Measurements from ENCODE around the gene EMC9. TPM values are rescaled to one million over a fixed set of nuclear protein-coding genes. Genes with fewer than 3 reads are reported as not detected.
A peak's percentile ranks its signal among the peaks of the same experiment; 100 is the strongest.

Gene EMC9
- polyA plus RNA-seq, 1 of the 3 experiments (the other 2 are of a cell fraction): 19.3 TPM

DNA sequence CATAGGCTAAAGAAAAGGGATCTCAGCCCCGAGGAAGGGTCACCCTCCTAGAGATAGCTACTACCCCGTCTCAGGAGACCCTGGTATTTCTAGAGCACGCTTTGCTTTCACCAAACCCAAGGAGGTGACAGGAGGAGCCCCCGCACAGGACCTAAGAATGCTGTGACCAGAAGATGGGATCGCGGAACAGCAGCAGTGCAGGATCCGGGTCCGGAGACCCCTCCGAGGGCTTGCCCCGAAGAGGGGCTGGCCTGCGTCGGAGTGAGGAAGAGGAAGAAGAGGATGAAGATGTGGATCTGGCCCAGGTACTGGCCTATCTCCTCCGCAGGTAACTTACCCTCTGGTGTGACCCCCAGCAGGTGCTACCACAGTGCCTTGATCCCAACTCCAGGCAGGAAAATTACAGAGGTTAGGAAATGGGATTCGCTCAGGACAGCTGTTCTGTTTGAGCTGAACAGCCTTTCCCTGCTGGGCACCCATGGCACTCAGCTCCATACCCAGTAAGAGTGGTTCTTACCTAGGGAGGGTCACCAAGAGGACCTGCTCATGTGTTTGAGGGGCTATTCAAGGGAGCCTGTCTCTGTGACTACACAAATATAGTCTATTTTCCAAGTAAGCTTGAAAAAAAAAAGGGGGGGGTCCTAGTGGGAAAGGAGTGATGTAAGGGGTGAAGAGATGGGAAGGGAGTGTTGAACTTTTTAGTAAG lies 25.8 kb downstream of the EMC9 start:
- Histone ChIP-seq H3K79me2 (ENCODE audit: insufficient read depth) (peaks cover 6% of the 10 kb centered on the region; the same call in 1 of the 2 replicates), H3K36me3 (replicated peaks in 1 of 2; ENCODE audit: control insufficient read depth in 1 of 2, insufficient read depth in 2 of 2, low read length in 1 of 2) (peaks cover 12 to 34% of the 10 kb centered on the region in 2 experiments), H3K9me3 (no peaks in the 10 kb centered on the region), H3K27me3 (ENCODE audit: insufficient read depth) (no peaks in the 10 kb centered on the region), H3K4me2 (peak overlapping the region; percentile 90), H2AFZ (ENCODE audit: low read depth) (peak overlapping the region; percentile 69; the same call in 1 of the 2 replicates), H3K27ac (ENCODE audit: low read depth in 2 of 2, low read length in 1 of 2) (peak overlapping the region in 1 of 2 experiments; percentile 76; a peak in 3 of 4 replicates), H4K20me1 (ENCODE audit: insufficient read depth) (no peaks in the 10 kb centered on the region), H3K9me2 (no peaks in the 10 kb centered on the region), H3K9ac (peak overlapping the region; percentile 79), H3K4me1 (ENCODE audit: control insufficient read depth in 1 of 2, insufficient read depth in 2 of 2, low read depth in 1 of 2, low read length in 1 of 2) (peaks cover 10 to 17% of the 10 kb centered on the region in 2 experiments), H3K4me3 (ENCODE audit: low read depth in 2 of 2, low read length in 1 of 2) (peak overlapping the region; percentile 71 to 88), H3F3A (replicated peaks; ENCODE audit: insufficient read depth) (peaks cover 11% of the 10 kb centered on the region)
- POLR2A ChIA-PET: interaction anchor here (0.6 to 3.2 kb wide), 9 partner anchors 15 to 81 kb away, joined by 5 to 28 read pairs (median 11); partner anchors contain the start of genes CARMIL3, EMC9, FITM1 and IRF9
- DNase-seq: no peak
- CTCF ChIA-PET: interaction anchor here (0.7 to 3.8 kb wide), 7 partner anchors 21 to 527 kb away, joined by 3 to 25 read pairs (median 5); partner anchors contain the start of genes IRF9 and PSME1
- TF ChIP-seq MEF2A (IDR thresholded peaks at IDR 0.05; ENCODE audit: borderline replicate concordance, low read depth): no peak
- TF ChIP-seq, protein P1, sequence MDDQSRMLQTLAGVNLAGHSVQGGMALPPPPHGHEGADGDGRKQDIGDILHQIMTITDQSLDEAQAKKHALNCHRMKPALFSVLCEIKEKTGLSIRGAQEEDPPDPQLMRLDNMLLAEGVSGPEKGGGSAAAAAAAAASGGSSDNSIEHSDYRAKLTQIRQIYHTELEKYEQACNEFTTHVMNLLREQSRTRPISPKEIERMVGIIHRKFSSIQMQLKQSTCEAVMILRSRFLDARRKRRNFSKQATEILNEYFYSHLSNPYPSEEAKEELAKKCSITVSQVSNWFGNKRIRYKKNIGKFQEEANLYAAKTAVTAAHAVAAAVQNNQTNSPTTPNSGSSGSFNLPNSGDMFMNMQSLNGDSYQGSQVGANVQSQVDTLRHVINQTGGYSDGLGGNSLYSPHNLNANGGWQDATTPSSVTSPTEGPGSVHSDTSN (IDR thresholded peaks at IDR 0.05): no peak
- TF ChIP-seq RXRA (IDR thresholded peaks at IDR 0.05; ENCODE audit: borderline replicate concordance, low read depth): no peak
- no peak for TF ChIP-seq MXI1 (IDR thresholded peaks at IDR 0.05; ENCODE audit: low read depth, low read length)
- no peak for TF ChIP-seq NFIC (IDR thresholded peaks at IDR 0.05; ENCODE audit: borderline replicate concordance)
- TF ChIP-seq ELF1 (IDR thresholded peaks at IDR 0.05): no peak
- TF ChIP-seq, protein P2, sequence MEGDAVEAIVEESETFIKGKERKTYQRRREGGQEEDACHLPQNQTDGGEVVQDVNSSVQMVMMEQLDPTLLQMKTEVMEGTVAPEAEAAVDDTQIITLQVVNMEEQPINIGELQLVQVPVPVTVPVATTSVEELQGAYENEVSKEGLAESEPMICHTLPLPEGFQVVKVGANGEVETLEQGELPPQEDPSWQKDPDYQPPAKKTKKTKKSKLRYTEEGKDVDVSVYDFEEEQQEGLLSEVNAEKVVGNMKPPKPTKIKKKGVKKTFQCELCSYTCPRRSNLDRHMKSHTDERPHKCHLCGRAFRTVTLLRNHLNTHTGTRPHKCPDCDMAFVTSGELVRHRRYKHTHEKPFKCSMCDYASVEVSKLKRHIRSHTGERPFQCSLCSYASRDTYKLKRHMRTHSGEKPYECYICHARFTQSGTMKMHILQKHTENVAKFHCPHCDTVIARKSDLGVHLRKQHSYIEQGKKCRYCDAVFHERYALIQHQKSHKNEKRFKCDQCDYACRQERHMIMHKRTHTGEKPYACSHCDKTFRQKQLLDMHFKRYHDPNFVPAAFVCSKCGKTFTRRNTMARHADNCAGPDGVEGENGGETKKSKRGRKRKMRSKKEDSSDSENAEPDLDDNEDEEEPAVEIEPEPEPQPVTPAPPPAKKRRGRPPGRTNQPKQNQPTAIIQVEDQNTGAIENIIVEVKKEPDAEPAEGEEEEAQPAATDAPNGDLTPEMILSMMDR (IDR thresholded peaks at IDR 0.05): no peak
- TF ChIP-seq, protein P3, sequence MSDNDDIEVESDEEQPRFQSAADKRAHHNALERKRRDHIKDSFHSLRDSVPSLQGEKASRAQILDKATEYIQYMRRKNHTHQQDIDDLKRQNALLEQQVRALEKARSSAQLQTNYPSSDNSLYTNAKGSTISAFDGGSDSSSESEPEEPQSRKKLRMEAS (IDR thresholded peaks at IDR 0.05; ENCODE audit: low read depth): no peak
- no peak for TF ChIP-seq FOXM1 (IDR thresholded peaks at IDR 0.05; ENCODE audit: low read depth)
- no peak for TF ChIP-seq RCOR1 (IDR thresholded peaks at IDR 0.05; ENCODE audit: low read length)
- no peak for TF ChIP-seq FOSL2 (IDR thresholded peaks at IDR 0.05; ENCODE audit: borderline replicate concordance, low read depth)
- TF ChIP-seq CHD2 (IDR thresholded peaks at IDR 0.05; ENCODE audit: low read length, partially characterized antibody): no peak
- TF ChIP-seq EP300 (IDR thresholded peaks at IDR 0.05; ENCODE audit: borderline replicate concordance in 1 of 2, low read depth in 1 of 2, low read length in 1 of 2): no peak
- no peak for TF ChIP-seq GATA2 (CRISPR knock-in tag; IDR thresholded peaks at IDR 0.05)
- TF ChIP-seq, protein P4, sequence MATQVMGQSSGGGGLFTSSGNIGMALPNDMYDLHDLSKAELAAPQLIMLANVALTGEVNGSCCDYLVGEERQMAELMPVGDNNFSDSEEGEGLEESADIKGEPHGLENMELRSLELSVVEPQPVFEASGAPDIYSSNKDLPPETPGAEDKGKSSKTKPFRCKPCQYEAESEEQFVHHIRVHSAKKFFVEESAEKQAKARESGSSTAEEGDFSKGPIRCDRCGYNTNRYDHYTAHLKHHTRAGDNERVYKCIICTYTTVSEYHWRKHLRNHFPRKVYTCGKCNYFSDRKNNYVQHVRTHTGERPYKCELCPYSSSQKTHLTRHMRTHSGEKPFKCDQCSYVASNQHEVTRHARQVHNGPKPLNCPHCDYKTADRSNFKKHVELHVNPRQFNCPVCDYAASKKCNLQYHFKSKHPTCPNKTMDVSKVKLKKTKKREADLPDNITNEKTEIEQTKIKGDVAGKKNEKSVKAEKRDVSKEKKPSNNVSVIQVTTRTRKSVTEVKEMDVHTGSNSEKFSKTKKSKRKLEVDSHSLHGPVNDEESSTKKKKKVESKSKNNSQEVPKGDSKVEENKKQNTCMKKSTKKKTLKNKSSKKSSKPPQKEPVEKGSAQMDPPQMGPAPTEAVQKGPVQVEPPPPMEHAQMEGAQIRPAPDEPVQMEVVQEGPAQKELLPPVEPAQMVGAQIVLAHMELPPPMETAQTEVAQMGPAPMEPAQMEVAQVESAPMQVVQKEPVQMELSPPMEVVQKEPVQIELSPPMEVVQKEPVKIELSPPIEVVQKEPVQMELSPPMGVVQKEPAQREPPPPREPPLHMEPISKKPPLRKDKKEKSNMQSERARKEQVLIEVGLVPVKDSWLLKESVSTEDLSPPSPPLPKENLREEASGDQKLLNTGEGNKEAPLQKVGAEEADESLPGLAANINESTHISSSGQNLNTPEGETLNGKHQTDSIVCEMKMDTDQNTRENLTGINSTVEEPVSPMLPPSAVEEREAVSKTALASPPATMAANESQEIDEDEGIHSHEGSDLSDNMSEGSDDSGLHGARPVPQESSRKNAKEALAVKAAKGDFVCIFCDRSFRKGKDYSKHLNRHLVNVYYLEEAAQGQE (IDR thresholded peaks at IDR 0.05; ENCODE audit: low read depth, low read length): no peak
- WGBS (ENCODE audit: low lambda C conversion rate): 0% methylated on average over 14 of the region's 14 CpGs
